HT1080 (cell line): Measurements from ENCODE around the gene FOXP1. TPM values are rescaled to one million over a fixed set of nuclear protein-coding genes. Genes with fewer than 3 reads are reported as not detected.
A peak's percentile ranks its signal among the peaks of the same experiment; 100 is the strongest.
"Not testable (repeated sequence)": the region's sequence is repeated elsewhere in the genome, so short reads cannot be mapped to it uniquely, and the experiment has no call there.

Source experiments
- DNase-seq: peaks from one replicate; pipeline ENCODE4 v3.0.0-alpha.2; 2015; ENCODE audit warnings: low read depth
- total RNA-seq: library from RNA; depleted of rRNA; stranded (reverse); fragments of >200 nt; shearing (Covaris generic); gene quantifications from 2 replicates; pipeline ENCODE4 v1.2.3, GENCODE V29; 2014

The FOXP1 gene
- total RNA-seq, 1 experiment from 2014 or later, result 65.9 TPM

GRCh38 chr3:71454512-71455403 lies 128.8 kb downstream of the FOXP1 start:
- DNase-seq, result no peak

- DNase-seq, result no peak
Measured at GRCh38 chr3:71453822-71454511, 129.6 kb downstream of the FOXP1 start.

GRCh38 chr3:71453319-71453718 lies 130.2 kb downstream of the FOXP1 start:
- DNase-seq, result no peak

DNA sequence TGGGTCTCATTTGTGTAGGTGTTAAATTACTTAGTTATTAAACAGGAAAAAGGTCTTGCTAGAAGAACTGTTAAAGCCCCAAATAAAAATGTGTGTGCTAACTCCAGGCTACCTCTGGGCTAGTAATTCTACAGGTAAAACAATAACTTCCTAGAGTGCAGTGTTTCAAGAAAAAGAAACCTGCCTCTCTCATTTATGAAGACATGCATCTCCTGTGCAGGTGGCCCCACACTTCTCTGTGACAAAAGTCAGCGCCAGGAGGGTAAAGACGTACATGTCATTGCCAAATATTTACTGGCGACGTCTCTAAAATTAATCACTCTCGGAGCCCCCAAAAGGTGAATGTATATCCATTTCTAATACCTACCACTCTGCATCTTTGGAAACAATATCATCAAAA lies 131.7 kb downstream of the FOXP1 start:
- no peak for DNase-seq

GRCh38 chr3:71451060-71451459 lies 132.5 kb downstream of the FOXP1 start:
- no peak for DNase-seq

GRCh38 chr3:71450162-71450561 lies 133.4 kb downstream of the FOXP1 start:
- DNase-seq, result no peak

DNA sequence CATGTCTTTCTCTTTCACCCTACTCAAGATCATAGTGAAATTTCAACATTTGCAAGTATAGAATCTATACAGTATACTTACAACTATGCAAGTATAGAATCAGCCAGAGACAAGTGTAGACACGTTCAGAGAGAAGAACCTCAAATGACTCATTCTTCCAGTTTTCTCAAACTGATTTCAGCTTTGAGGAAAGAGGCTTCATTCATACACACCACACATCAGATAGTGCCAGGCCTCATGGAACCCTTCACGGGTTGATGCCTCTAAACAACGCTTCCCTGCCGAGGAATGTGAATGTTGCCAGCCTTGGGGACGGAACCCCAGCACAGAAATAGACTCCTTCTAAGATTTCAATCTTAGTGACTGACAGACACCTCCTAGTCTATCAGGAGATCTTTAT lies 135.7 kb downstream of the FOXP1 start:
- peak; percentile 55 for DNase-seq

DNA sequence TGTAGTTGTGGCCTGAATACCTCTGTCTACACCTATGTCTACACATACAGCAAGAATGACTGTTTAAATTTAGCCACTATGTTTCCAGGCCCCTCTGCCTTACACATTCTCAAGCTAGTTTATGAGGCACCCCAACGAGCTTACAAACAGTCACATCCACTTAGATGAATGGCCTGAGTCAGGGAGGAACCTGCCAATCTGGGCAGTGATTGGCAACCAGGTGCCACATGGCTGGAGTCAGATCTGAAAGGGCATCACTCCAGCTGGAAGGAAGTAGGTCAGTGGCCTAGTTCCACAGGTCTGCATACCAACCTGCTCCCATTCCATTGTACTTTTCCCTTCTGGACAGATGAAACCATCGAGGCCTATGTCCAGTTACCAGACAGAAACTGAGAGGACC lies 136.3 kb downstream of the FOXP1 start:
- DNase-seq, result no peak

GRCh38 chr3:71446734-71447133 lies 136.8 kb downstream of the FOXP1 start:
- DNase-seq, result no peak

GRCh38 chr3:71446260-71446659 lies 137.3 kb downstream of the FOXP1 start:
- DNase-seq, result no peak

DNA sequence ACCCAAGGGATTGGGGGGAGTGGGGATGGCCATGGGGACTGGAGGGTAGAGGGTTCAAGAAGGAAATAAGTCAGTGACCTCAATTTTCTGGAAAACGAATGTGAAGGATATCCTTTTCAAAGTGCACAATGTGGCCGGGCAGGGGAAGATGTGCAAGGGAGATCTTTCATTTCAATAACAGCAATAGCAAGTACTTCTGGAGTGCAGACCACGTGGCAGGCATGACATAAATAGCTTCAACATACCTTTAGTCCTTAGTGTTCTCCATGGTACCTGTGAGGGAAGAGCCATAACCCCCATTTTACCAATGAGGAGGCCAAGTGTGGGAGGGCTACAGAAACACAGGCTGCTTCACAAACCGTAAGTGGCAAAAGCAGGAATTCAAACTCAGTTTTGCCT lies 138.7 kb downstream of the FOXP1 start:
- DNase-seq, result no peak

GRCh38 chr3:71444028-71444860 lies 139.3 kb downstream of the FOXP1 start:
- DNase-seq, result peak; percentile 96

DNA sequence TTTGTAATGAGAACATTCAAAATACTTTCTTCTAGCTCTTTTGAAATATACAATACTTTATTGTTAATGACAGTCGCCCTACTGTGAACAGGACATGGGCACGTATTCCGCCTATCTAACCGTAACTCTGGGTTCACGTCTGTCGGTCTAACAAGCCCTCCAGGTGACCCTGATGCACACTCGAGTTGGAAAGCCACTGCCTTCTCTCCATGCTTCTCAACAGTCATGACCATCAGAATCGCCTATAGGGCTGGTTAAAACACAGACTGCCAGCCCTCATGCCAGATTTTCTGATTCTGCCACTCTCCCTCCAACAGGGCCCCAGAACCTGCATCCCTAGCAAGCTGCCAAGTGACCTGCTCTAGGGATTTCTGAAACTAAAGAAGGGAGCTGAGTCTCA lies 140.2 kb downstream of the FOXP1 start:
- DNase-seq, result no peak

GRCh38 chr3:71442652-71443042 lies 140.9 kb downstream of the FOXP1 start:
- DNase-seq, result no peak

- no peak for DNase-seq
Measured at GRCh38 chr3:71441925-71442651, 141.4 kb downstream of the FOXP1 start.

- no peak for DNase-seq
Measured at GRCh38 chr3:71441217-71441924, 142.2 kb downstream of the FOXP1 start.

GRCh38 chr3:71438904-71439303 lies 144.6 kb downstream of the FOXP1 start:
- DNase-seq, result no peak

- DNase-seq, result no peak
Measured at GRCh38 chr3:71438071-71438685, 145.3 kb downstream of the FOXP1 start.

GRCh38 chr3:71436337-71436736 lies 147.2 kb downstream of the FOXP1 start:
- peak; percentile 23 for DNase-seq

DNA sequence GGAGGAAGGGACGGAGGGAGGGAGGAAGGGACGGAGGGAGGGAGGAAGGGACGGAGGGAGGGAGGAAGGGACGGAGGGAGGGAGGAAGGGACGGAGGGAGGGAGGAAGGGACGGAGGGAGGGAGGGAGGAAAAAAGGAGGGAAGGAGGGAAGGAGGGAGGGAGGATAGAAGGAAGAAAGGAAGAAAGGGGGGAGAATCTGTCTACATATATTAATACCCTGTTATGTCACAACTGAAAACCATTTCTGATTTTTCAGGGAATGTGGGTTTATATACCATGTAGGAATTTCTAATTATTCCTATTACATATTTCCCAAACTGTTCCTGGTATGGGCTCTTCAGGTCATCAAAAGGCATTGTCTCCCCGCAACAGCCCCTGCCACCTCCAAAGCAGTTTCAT lies 147.7 kb downstream of the FOXP1 start:
- not testable (repeated sequence) for DNase-seq
